HEK293 (cell line): Measurements from ENCODE around the gene PPDPF.

Experiments used
- ZIC2 ChIP-seq: fragments of 450-650 bp; formaldehyde crosslinking; IDR thresholded peaks from 2 replicates; pipeline ENCODE4 v1.5.1; 2016; ENCODE audit warnings: missing biosample characterization, missing genetic modification characterization
- ZNF394 ChIP-seq: fragments of 450-650 bp; formaldehyde crosslinking; IDR thresholded peaks from 2 replicates; pipeline ENCODE4 v1.5.1; 2016; ENCODE audit warnings: missing biosample characterization, missing genetic modification characterization, mild to moderate bottlenecking, moderate library complexity, borderline replicate concordance
- TF ChIP-seq, protein P1 (sequence below): fragments of 450-650 bp; formaldehyde crosslinking; IDR thresholded peaks from 2 replicates; pipeline ENCODE4 v1.5.1; 2016; ENCODE audit warnings: missing biosample characterization, missing genetic modification characterization

GRCh38 chr20:63532449-63532971 is 11.9 kb downstream of the PPDPF start:
- TF ChIP-seq, protein P1, sequence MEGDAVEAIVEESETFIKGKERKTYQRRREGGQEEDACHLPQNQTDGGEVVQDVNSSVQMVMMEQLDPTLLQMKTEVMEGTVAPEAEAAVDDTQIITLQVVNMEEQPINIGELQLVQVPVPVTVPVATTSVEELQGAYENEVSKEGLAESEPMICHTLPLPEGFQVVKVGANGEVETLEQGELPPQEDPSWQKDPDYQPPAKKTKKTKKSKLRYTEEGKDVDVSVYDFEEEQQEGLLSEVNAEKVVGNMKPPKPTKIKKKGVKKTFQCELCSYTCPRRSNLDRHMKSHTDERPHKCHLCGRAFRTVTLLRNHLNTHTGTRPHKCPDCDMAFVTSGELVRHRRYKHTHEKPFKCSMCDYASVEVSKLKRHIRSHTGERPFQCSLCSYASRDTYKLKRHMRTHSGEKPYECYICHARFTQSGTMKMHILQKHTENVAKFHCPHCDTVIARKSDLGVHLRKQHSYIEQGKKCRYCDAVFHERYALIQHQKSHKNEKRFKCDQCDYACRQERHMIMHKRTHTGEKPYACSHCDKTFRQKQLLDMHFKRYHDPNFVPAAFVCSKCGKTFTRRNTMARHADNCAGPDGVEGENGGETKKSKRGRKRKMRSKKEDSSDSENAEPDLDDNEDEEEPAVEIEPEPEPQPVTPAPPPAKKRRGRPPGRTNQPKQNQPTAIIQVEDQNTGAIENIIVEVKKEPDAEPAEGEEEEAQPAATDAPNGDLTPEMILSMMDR (tag by site-specific recombination) = no peak
- no peak for TF ChIP-seq ZNF394
- no peak for TF ChIP-seq ZIC2 (tag by site-specific recombination)
